Type B pancreatic cell (in vitro differentiated cells): Measurements from ENCODE around the gene SUPT20HL1. TPM values are rescaled to one million over a fixed set of nuclear protein-coding genes. Genes with fewer than 3 reads are reported as not detected.
"Not testable (repeated sequence)": the region's sequence is repeated elsewhere in the genome, so short reads cannot be mapped to it uniquely, and the experiment has no call there.

Experiments
- DNase-seq: peaks from one replicate; pipeline ENCODE4 v3.0.0; 2021; ENCODE audit warnings: mixed read lengths; ENCODE audit not compliant: unreplicated experiment; ENCODE audit errors: extremely low spot score
- H3K27ac Mint-ChIP-seq: 2 replicates; pipeline ENCODE4 v1.8.0; 2021; ENCODE audit warnings: mild to moderate bottlenecking, mixed read lengths
- H3K27me3 Mint-ChIP-seq: 2 replicates; pipeline ENCODE4 v1.8.0; 2021; ENCODE audit warnings: mixed read lengths
- H3K36me3 Mint-ChIP-seq: 2 replicates; pipeline ENCODE4 v1.8.0; 2021; ENCODE audit warnings: mixed read lengths
- H3K4me1 Mint-ChIP-seq: one replicate; pipeline ENCODE4 v1.8.0; 2021; ENCODE audit warnings: mixed read lengths; ENCODE audit not compliant: unreplicated experiment
- H3K4me3 Mint-ChIP-seq: 2 replicates; pipeline ENCODE4 v1.8.0; 2021; ENCODE audit warnings: mild to moderate bottlenecking, mixed read lengths
- H3K9me3 Mint-ChIP-seq: 2 replicates; pipeline ENCODE4 v1.8.0; 2021; ENCODE audit warnings: mixed read lengths
- CTCF ChIP-seq: fragments of 200-600 bp; sonication (generic); conservative IDR thresholded peaks from 2 replicates; pipeline ENCODE4 v1.5.0; 2021; ENCODE audit warnings: antibody characterized with exemption, mild to moderate bottlenecking
- long read RNA-seq: library from polyadenylated mRNA; unstranded; transcript quantifications from one replicate; pipeline ENCODE4 v2.0.0, GENCODE V29; 2020
- total RNA-seq: library from RNA; stranded (reverse); gene quantifications from 2 replicates; pipeline ENCODE4 v1.2.1, GENCODE V29; 2021; ENCODE audit warnings: low replicate concordance

Gene SUPT20HL1
- total RNA-seq, result not detected in 2 replicates
- long read RNA-seq, result 0 reads

GRCh38 chrX:24360272-24360671 lies at the start of gene SUPT20HL1:
SUPT20HL1 (plus strand) TSS chrX:24360639; CDS start chrX:24362761, 2,122 bp downstream.
- H3K9me3 Mint-ChIP-seq, result no peaks in the 10 kb centered on the region
- no peaks in the 10 kb centered on the region for H3K4me1 Mint-ChIP-seq
- no peak within 1 kb of the TSS for H3K27ac Mint-ChIP-seq
- H3K36me3 Mint-ChIP-seq, result no peaks in the 10 kb centered on the region
- no peak for DNase-seq
- no peak for TF ChIP-seq CTCF
- no peaks in the 10 kb centered on the region for H3K27me3 Mint-ChIP-seq
- no peak within 1 kb of the TSS for H3K4me3 Mint-ChIP-seq

- not testable (repeated sequence) for H3K4me3 Mint-ChIP-seq, DNase-seq, H3K36me3 Mint-ChIP-seq, H3K27me3 Mint-ChIP-seq, H3K4me1 Mint-ChIP-seq, H3K27ac Mint-ChIP-seq, H3K9me3 Mint-ChIP-seq
These were observed 49.5 kb upstream of the SUPT20HL1 start for GRCh38 chrX:24310916-24311315.

- not testable (repeated sequence) for H3K27me3 Mint-ChIP-seq, H3K27ac Mint-ChIP-seq, H3K4me1 Mint-ChIP-seq, H3K9me3 Mint-ChIP-seq, H3K36me3 Mint-ChIP-seq, DNase-seq, H3K4me3 Mint-ChIP-seq
These were observed 48.8 kb upstream of the SUPT20HL1 start for GRCh38 chrX:24311507-24312248.

- DNase-seq, H3K4me1 Mint-ChIP-seq, H3K9me3 Mint-ChIP-seq, H3K4me3 Mint-ChIP-seq, H3K36me3 Mint-ChIP-seq, H3K27me3 Mint-ChIP-seq, H3K27ac Mint-ChIP-seq: not testable (repeated sequence)
These were observed 48.2 kb upstream of the SUPT20HL1 start for GRCh38 chrX:24312249-24312607.

GRCh38 chrX:24314019-24314635 lies 46.3 kb upstream of the SUPT20HL1 start, which contains the start of gene SUPT20HL2:
SUPT20HL2 (minus strand) TSS chrX:24314069; CDS start chrX:24313315, 754 bp downstream.
- DNase-seq, result no peak
- Mint-ChIP-seq H3K9me3 (no peaks in the 10 kb centered on the region), H3K4me3 (no peak within 1 kb of the TSS), H3K4me1 (peaks cover 16% of the 10 kb centered on the region), H3K27me3 (no peaks in the 10 kb centered on the region), H3K27ac (no peak within 1 kb of the TSS), H3K36me3 (no peaks in the 10 kb centered on the region)
- no peak for TF ChIP-seq CTCF

GRCh38 chrX:24316111-24316510 lies 44.3 kb upstream of the SUPT20HL1 start:
- H3K9me3 Mint-ChIP-seq, result no peaks in the 10 kb centered on the region
- no peak for DNase-seq

More at GRCh38 chrX:24316111-24316510, 44.3 kb upstream of the SUPT20HL1 start:
- no peak overlapping the region for H3K4me3 Mint-ChIP-seq
- H3K27me3 Mint-ChIP-seq, result no peaks in the 10 kb centered on the region
- no peak overlapping the region for H3K27ac Mint-ChIP-seq
- no peaks in the 10 kb centered on the region for H3K36me3 Mint-ChIP-seq
- TF ChIP-seq CTCF, result no peak
- H3K4me1 Mint-ChIP-seq, result peaks cover 16% of the 10 kb centered on the region
